ENCODE data around the gene VSIG8. TPM values are rescaled to one million over a fixed set of nuclear protein-coding genes. Genes with fewer than 3 reads are reported as not detected.

VSIG8 gene
- total and polyA plus RNA-seq, 2 of the 8 experiments (the other 6 are each of a cell fraction or from before 2014, with no cell fraction given): not detected

DNA sequence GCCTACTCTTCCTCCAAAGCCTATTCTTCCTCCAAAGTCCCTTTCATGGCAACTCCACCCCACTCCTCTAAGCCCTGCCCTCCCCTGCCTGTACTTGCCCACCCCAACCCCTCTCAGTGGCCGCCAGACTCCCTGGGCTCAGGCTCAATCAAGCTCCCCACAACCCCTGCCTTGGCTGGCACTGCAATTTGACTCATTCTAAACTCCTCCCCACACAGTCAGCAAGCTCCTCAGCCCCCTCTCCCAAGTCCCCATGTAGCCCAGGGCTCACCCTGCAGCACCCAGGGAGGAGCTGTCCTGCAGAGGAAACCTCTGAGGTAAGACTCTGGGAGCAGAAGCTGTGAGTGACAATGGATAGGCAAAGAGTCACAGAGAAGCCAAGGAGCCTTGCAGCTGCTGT, 3.6 kb upstream of the VSIG8 start (continued):
- TF ChIP-seq, protein P1, sequence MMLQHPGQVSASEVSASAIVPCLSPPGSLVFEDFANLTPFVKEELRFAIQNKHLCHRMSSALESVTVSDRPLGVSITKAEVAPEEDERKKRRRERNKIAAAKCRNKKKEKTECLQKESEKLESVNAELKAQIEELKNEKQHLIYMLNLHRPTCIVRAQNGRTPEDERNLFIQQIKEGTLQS (IDR thresholded peaks at IDR 0.05; ENCODE audit: insufficient read depth, low read depth, low read length): no peak
- no peak for TF ChIP-seq TCF12 (IDR thresholded peaks at IDR 0.05; ENCODE audit: low read depth, low read length)
- TF ChIP-seq EP300 (IDR thresholded peaks at IDR 0.05; ENCODE audit: borderline replicate concordance in 1 of 2, low read depth in 2 of 2, low read length in 2 of 2): no peak
